Keratinocyte (primary cell): ENCODE measurements around the gene SH3BGRL.
A peak's percentile ranks its signal among the peaks of the same experiment; 100 is the strongest.

Experiments
- CTCF ChIP-seq, 3 experiments: IDR thresholded peaks in 1 of 3; conservative IDR thresholded peaks in 1 of 3; optimal IDR thresholded peaks in 1 of 3; 2 replicates in 2 of 3; 3 replicates in 1 of 3; pipeline versions ENCODE3 to v1.5.1; 2011; ENCODE audit warnings: low read length in 3 of 3, mild to moderate bottlenecking in 3 of 3, moderate library complexity in 2 of 3, control low read depth in 1 of 3, inconsistent platforms in 1 of 3; ENCODE audit not compliant: insufficient read depth in 2 of 3; ENCODE audit errors: extremely low read depth in 1 of 3
- EZH2 ChIP-seq: IDR thresholded peaks from one replicate; pipeline ENCODE4 v1.6.1; 2012; ENCODE audit warnings: inconsistent platforms, mild to moderate bottlenecking, low read length, moderate library complexity

GRCh38 chrX:81195712-81196111, 6.2 kb upstream of the SH3BGRL start:
- TF ChIP-seq CTCF (optimal IDR thresholded peaks at IDR 0.05 in 1 of 3, IDR thresholded peaks at IDR 0.05 in 1 of 3, conservative IDR thresholded peaks at IDR 0.05 in 1 of 3; ENCODE audit: extremely low read depth in 1 of 3, insufficient read depth in 2 of 3, low read length in 3 of 3), result peak; percentile 56 to 57 (median 57)
- no peak for TF ChIP-seq EZH2
